IMR-90 (cell line): ENCODE results near the gene NCKAP5. TPM values are rescaled to one million over a fixed set of nuclear protein-coding genes. Genes with fewer than 3 reads are reported as not detected.

Experiments
- ATAC-seq: fragments of 200-7000 bp; cut with Tn5 transposase; 2 replicates; pipeline ENCODE4 v1.9.1; 2020; ENCODE audit warnings: low read depth, mild to moderate bottlenecking, moderate library complexity
- BruUV-seq: library from RNA; stranded (reverse); fragments of 400-500 nt; replicated peaks from 2 replicates; lab custom pipeline; 2021; lab: Mats Ljungman, UMichigan
- CTCF ChIA-PET: fragments of 300-600 bp; formaldehyde crosslinking; extraction: SDS; loops from one replicate; lab custom pipeline; 2021; ENCODE audit warnings: antibody characterized with exemption; lab: Yijun Ruan, JAX
- POLR2A ChIA-PET: fragments of 300-600 bp; sonication (Branson Sonifier 250); formaldehyde crosslinking; loops from one replicate; lab custom pipeline; 2022; ENCODE audit warnings: antibody characterized with exemption; ENCODE audit not compliant: unreplicated experiment; lab: Charles Lee
- DNase-seq: peaks from one replicate; pipeline ENCODE4 v3.0.0; 2013
- H2AFZ ChIP-seq: replicated peaks from 2 replicates; pipeline ENCODE3; 2013; ENCODE audit warnings: low read length, mild to moderate bottlenecking; ENCODE audit not compliant: poor library complexity
- H2AK5ac ChIP-seq: 2 replicates; pipeline ENCODE4 v1.6.1; 2013; ENCODE audit warnings: low read depth, low read length, inconsistent platforms
- H2AK9ac ChIP-seq: replicated peaks from 2 replicates; pipeline ENCODE3; 2013; ENCODE audit warnings: mild to moderate bottlenecking, low read depth, low read length, moderate library complexity; ENCODE audit not compliant: poor library complexity
- H2BK120ac ChIP-seq: 2 replicates; pipeline ENCODE4 v1.6.1; 2013; ENCODE audit warnings: low read depth, low read length, inconsistent platforms
- H2BK15ac ChIP-seq: 3 replicates; pipeline ENCODE4 v1.6.1; 2013; ENCODE audit warnings: low read depth, low read length, inconsistent platforms
- H2BK20ac ChIP-seq: 2 replicates; pipeline ENCODE4 v1.6.1; 2013; ENCODE audit warnings: low read depth, mild to moderate bottlenecking, inconsistent platforms, low read length, moderate library complexity
- H2BK5ac ChIP-seq: 2 replicates; pipeline ENCODE4 v1.6.1; 2013; ENCODE audit warnings: mild to moderate bottlenecking, low read depth, low read length, inconsistent platforms; ENCODE audit not compliant: poor library complexity, severe bottlenecking
- H3K14ac ChIP-seq: replicated peaks from 2 replicates; pipeline ENCODE4 v1.6.1; 2013; ENCODE audit warnings: low read depth, low read length, inconsistent platforms
- H3K18ac ChIP-seq: 2 replicates; pipeline ENCODE4 v1.6.1; 2013; ENCODE audit warnings: low read depth, low read length, control low read depth
- H3K23ac ChIP-seq: 2 replicates; pipeline ENCODE4 v1.6.1; 2013; ENCODE audit warnings: low read depth, low read length, inconsistent platforms
- H3K27ac ChIP-seq: 2 replicates; pipeline ENCODE4 v1.5.1; 2013; ENCODE audit warnings: mild to moderate bottlenecking, control low read depth, low read length; ENCODE audit not compliant: insufficient read depth
- H3K27me3 ChIP-seq: 2 replicates; pipeline ENCODE4 v1.6.1; 2013; ENCODE audit warnings: low read length; ENCODE audit not compliant: control insufficient read depth, insufficient read depth
- H3K36me3 ChIP-seq: 2 replicates; pipeline ENCODE4 v1.6.1; 2013; ENCODE audit warnings: low read length, mixed read lengths; ENCODE audit not compliant: control insufficient read depth, insufficient read depth
- H3K4ac ChIP-seq: 2 replicates; pipeline ENCODE4 v1.6.1; 2013; ENCODE audit warnings: low read depth, low read length, inconsistent platforms
- H3K4me1 ChIP-seq: 2 replicates; pipeline ENCODE4 v1.6.1; 2013; ENCODE audit warnings: low read length, mixed read lengths; ENCODE audit not compliant: control insufficient read depth, insufficient read depth
- H3K4me2 ChIP-seq: 2 replicates; pipeline ENCODE4 v1.6.1; 2013; ENCODE audit warnings: low read depth, mild to moderate bottlenecking, control low read depth, low read length, moderate library complexity
- H3K4me3 ChIP-seq: 2 replicates; pipeline ENCODE4 v1.5.1; 2013; ENCODE audit warnings: low read depth, mild to moderate bottlenecking, control low read depth, low read length, moderate library complexity; ENCODE audit not compliant: insufficient read depth
- H3K56ac ChIP-seq: 2 replicates; pipeline ENCODE4 v1.6.1; 2013; ENCODE audit warnings: low read length, inconsistent platforms; ENCODE audit not compliant: insufficient read depth; ENCODE audit errors: extremely low read depth
- H3K79me1 ChIP-seq, 2 experiments: 2 replicates each; pipeline ENCODE4 v1.6.1; 2013; ENCODE audit warnings: low read length in 2 of 2, inconsistent platforms in 1 of 2, low read depth in 1 of 2
- H3K9ac ChIP-seq: 2 replicates; pipeline ENCODE4 v1.6.1; 2013; ENCODE audit warnings: low read depth, low read length, control low read depth
- H3K9me1 ChIP-seq: 2 replicates; pipeline ENCODE4 v1.6.1; 2013; ENCODE audit warnings: low read length, inconsistent platforms; ENCODE audit not compliant: insufficient read depth
- H3K9me3 ChIP-seq: 2 replicates; pipeline ENCODE4 v1.6.1; 2013; ENCODE audit warnings: low read length; ENCODE audit not compliant: control insufficient read depth, insufficient read depth
- H4K20me1 ChIP-seq: 2 replicates; pipeline ENCODE4 v1.6.1; 2013; ENCODE audit warnings: low read length, inconsistent platforms; ENCODE audit not compliant: insufficient read depth
- H4K5ac ChIP-seq: 2 replicates; pipeline ENCODE4 v1.6.1; 2013; ENCODE audit warnings: mild to moderate bottlenecking, low read depth, low read length, control low read depth
- H4K8ac ChIP-seq, 2 experiments: 2 replicates each; pipeline ENCODE4 v1.6.1; 2013; ENCODE audit warnings: low read depth in 2 of 2, low read length in 2 of 2, control low read depth in 1 of 2, inconsistent platforms in 1 of 2
- H4K91ac ChIP-seq: 2 replicates; pipeline ENCODE4 v1.6.1; 2013; ENCODE audit warnings: low read depth, low read length, inconsistent platforms; ENCODE audit not compliant: insufficient read depth
- MAFK ChIP-seq: IDR thresholded peaks from 2 replicates; pipeline ENCODE4 v1.6.1; 2012; ENCODE audit warnings: low read depth, low read length, improper control_type of control experiment
- MXI1 ChIP-seq: IDR thresholded peaks from 2 replicates; pipeline ENCODE4 v1.6.1; 2012; ENCODE audit warnings: low read depth, mild to moderate bottlenecking, low read length, moderate library complexity, borderline replicate concordance
- POLR2A ChIP-seq: IDR thresholded peaks from 2 replicates; pipeline ENCODE4 v1.6.1; 2012; ENCODE audit warnings: mild to moderate bottlenecking, low read depth, low read length
- WGBS, 2 experiments: methylation state at CpG; one replicate each; pipeline versions ENCODE4 v1.1.5 to v1.1.7; 2013; ENCODE audit warnings: missing lambda C conversion rate in 2 of 2; ENCODE audit not compliant: insufficient read length in 1 of 2; ENCODE audit errors: extremely low coverage in 2 of 2; 5-methylcytosine and 5-hydroxymethylcytosine counted together
- dilution Hi-C: fragments of 300-500 bp; cut with HindIII; formaldehyde crosslinking; loops from one replicate; pipeline ENCODE4 v1.14.3; 2018; ENCODE audit warnings: low sequenced_read_pairs; ENCODE audit not compliant: unreplicated experiment
- in situ Hi-C: fragments of 300-500 bp; cut with MboI; formaldehyde crosslinking; loops from 3 replicates; pipeline ENCODE4 v1.14.3; 2019; ENCODE audit warnings: low sequenced_read_pairs, inconsistent platforms, mixed read lengths
- intact Hi-C: fragments of 100-400 bp; cut with micrococcal nuclease; formaldehyde crosslinking; loops from 2 replicates; pipeline ENCODE4 v1.10.0; 2022
- polyA plus RNA-seq, 3 experiments: library from polyadenylated mRNA; depleted of rRNA; stranded (reverse); fragments of >200 nt; gene quantifications; 2 replicates each; pipeline ENCODE4 v1.2.3, GENCODE V29; 2012; ENCODE audit warnings: low replicate concordance in 1 of 3
- total RNA-seq: library from RNA; depleted of rRNA; stranded (reverse); fragments of >200 nt; gene quantifications from 2 replicates; pipeline ENCODE4 v1.2.3, GENCODE V29; 2012
- TF ChIP-seq, protein P1 (sequence below): fragments of 150-350 bp; IDR thresholded peaks from 2 replicates; pipeline ENCODE4 v1.6.1; 2016; ENCODE audit warnings: low read depth, mild to moderate bottlenecking, low read length, moderate library complexity, borderline replicate concordance

Gene NCKAP5
- total and polyA plus RNA-seq, 2 of the 4 experiments (the other 2 are of a cell fraction) = 2.7 to 3.9 TPM

DNA sequence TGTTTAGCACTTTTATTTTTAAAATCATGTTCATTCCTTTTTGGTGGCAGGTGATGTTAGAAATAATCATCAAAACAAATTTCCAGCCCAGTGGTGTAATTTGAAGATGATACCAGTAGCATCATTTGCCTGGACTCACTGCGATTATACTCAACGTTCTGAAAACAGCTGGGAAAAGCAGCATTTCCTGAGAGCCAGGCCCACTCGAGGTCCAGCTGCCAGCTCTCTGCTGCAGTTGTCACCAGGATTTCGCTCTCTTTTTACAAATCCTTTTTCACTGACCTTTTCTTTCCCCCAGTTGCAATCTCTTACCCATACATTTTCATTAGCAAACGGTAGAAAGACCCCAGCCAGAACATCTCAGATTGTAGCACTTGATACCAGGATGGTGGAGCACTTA lies 787.6 kb downstream of the NCKAP5 start:
- no peak overlapping the region for H4K8ac ChIP-seq
- intact Hi-C loops = no loop called here

More for the DNA sequence above, 787.6 kb downstream of the NCKAP5 start:
- no peak overlapping the region for H3K14ac ChIP-seq
- in situ Hi-C loops = no loop called here
- ChIA-PET CTCF (no interaction called here), POLR2A (no interaction called here)
- H3K4me2 ChIP-seq = no peak overlapping the region
- H3K9ac ChIP-seq = no peak overlapping the region
- no peaks in the 10 kb centered on the region for H4K20me1 ChIP-seq
- no TSS peak for BruUV-seq
- no peak overlapping the region for H2AFZ ChIP-seq
- no peak overlapping the region for H2AK9ac ChIP-seq
- H3K56ac ChIP-seq = no peak overlapping the region
- no peak overlapping the region for H2BK120ac ChIP-seq
- H3K9me1 ChIP-seq = no peaks in the 10 kb centered on the region; the same call in 1 of the 2 replicates
- dilution Hi-C loops = no loop called here
- no peak overlapping the region for H3K18ac ChIP-seq
- no peak overlapping the region for H3K4ac ChIP-seq
- DNase-seq (no peak), ATAC-seq (no peak)
- H4K91ac ChIP-seq = no peak overlapping the region
- no peak overlapping the region for H3K23ac ChIP-seq
- H2BK15ac ChIP-seq = no peak overlapping the region
- no peak overlapping the region for H4K5ac ChIP-seq
- no peak overlapping the region for H2AK5ac ChIP-seq
- no peaks in the 10 kb centered on the region for H3K79me1 ChIP-seq
- H3K27me3 ChIP-seq = no peaks in the 10 kb centered on the region
- H3K36me3 ChIP-seq = peaks cover 35% of the 10 kb centered on the region
- H3K4me1 ChIP-seq = no peaks in the 10 kb centered on the region
- no peak overlapping the region for H3K27ac ChIP-seq
- TF ChIP-seq MXI1 (no peak), POLR2A (no peak), MAFK (no peak)
- TF ChIP-seq, protein P1, sequence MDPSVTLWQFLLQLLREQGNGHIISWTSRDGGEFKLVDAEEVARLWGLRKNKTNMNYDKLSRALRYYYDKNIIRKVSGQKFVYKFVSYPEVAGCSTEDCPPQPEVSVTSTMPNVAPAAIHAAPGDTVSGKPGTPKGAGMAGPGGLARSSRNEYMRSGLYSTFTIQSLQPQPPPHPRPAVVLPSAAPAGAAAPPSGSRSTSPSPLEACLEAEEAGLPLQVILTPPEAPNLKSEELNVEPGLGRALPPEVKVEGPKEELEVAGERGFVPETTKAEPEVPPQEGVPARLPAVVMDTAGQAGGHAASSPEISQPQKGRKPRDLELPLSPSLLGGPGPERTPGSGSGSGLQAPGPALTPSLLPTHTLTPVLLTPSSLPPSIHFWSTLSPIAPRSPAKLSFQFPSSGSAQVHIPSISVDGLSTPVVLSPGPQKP = no peak
- H2BK5ac ChIP-seq = no peak overlapping the region
- H3K9me3 ChIP-seq = no peaks in the 10 kb centered on the region
- no peak overlapping the region for H3K4me3 ChIP-seq
- 60% methylated on average over 1 of the region's 5 CpGs; no CpG with 5 or more reads in 1 of the 2 experiments for WGBS, 2 experiments
- H2BK20ac ChIP-seq = no peak overlapping the region
